ENCODE data around the gene SGCE.

DNA sequence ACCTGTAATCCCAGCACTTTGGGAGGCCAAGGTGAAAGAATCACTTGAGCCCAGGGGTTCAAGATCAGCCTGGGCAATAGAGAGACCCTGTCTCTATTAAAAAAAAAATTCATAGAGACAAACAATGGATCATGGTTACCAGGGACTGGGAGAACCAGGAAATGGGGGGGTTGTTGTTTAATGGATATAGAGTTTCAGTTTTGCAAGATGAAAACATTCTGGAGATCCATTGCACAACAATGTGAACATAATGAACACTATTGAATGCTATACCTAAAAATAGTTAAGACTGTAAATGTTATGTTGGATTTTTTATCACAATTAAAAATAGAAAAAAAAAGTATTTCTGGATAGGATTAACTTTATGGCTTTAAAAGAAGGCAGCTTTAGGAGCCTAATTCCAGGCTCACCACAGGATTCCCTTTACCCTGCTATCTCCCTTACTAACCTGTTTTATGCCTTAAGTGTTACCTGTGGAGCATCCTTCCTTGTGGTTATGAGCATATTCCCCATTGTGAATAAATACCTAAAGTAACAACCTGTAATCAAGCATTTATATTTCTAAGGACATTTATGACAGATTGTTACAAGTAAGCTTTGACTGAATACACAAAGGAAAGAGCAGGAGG lies 45.1 kb upstream of the SGCE start:
- TF ChIP-seq RB1 (IDR thresholded peaks at IDR 0.05; ENCODE audit: low read depth) (no peak), EP300 (IDR thresholded peaks at IDR 0.05; ENCODE audit: low read length) (no peak), ARNT (IDR thresholded peaks at IDR 0.05) (no peak), RUNX1 (IDR thresholded peaks at IDR 0.05; ENCODE audit: low read depth) (no peak), HEY1 (CRISPR knock-in tag; IDR thresholded peaks at IDR 0.05; ENCODE audit: borderline replicate concordance) (no peak), POLR2A (conservative IDR thresholded peaks at IDR 0.05) (no peak), HNRNPK (IDR thresholded peaks at IDR 0.05; ENCODE audit: low read depth, low read length, poor library complexity, severe bottlenecking) (no peak), ZNF133 (CRISPR knock-in tag; IDR thresholded peaks at IDR 0.05) (no peak), HDAC2 (IDR thresholded peaks at IDR 0.05) (no peak), RCOR1 (IDR thresholded peaks at IDR 0.05; ENCODE audit: borderline replicate concordance in 1 of 2, low read depth in 2 of 2, low read length in 2 of 2) (no peak), SP1 (CRISPR knock-in tag; IDR thresholded peaks at IDR 0.05) (no peak), ELK1 (CRISPR knock-in tag; IDR thresholded peaks at IDR 0.05) (no peak), TAF1 (IDR thresholded peaks at IDR 0.05; ENCODE audit: control insufficient read depth, extremely low read depth, insufficient read depth, low read length, severe bottlenecking) (no peak)
- TF ChIP-seq, protein P1, sequence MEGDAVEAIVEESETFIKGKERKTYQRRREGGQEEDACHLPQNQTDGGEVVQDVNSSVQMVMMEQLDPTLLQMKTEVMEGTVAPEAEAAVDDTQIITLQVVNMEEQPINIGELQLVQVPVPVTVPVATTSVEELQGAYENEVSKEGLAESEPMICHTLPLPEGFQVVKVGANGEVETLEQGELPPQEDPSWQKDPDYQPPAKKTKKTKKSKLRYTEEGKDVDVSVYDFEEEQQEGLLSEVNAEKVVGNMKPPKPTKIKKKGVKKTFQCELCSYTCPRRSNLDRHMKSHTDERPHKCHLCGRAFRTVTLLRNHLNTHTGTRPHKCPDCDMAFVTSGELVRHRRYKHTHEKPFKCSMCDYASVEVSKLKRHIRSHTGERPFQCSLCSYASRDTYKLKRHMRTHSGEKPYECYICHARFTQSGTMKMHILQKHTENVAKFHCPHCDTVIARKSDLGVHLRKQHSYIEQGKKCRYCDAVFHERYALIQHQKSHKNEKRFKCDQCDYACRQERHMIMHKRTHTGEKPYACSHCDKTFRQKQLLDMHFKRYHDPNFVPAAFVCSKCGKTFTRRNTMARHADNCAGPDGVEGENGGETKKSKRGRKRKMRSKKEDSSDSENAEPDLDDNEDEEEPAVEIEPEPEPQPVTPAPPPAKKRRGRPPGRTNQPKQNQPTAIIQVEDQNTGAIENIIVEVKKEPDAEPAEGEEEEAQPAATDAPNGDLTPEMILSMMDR (IDR thresholded peaks at IDR 0.05 in 2 of 3, conservative IDR thresholded peaks at IDR 0.05 in 1 of 3; ENCODE audit: insufficient read depth in 2 of 3, low read depth in 1 of 3, low read length in 3 of 3) = no peak
